ENCODE measurements around the gene FBXO8. TPM values are rescaled to one million over a fixed set of nuclear protein-coding genes. Genes with fewer than 3 reads are reported as not detected.

FBXO8 gene
- total and polyA plus RNA-seq, 3 experiments from 2014 or later = 14.5 to 20.3 (median 18.3) TPM

DNA sequence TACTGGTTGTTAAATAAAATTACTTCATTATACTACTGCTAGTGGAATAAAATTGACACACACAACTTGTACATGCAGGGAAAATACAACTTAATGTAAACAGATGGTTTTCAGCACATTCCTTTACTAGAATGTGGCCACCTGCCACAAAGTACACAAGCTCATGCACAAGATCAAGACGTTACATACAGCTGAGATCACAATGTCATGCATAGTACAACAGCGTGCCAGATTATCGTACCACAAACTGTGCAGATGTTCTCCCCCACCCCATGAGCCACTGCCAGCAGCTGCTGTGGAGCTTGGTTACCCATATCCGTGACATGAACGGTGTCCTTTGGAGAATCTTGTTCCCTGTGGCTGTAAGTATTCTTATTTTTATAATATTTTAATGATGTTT lies 27.7 kb downstream of the FBXO8 start:
- Histone ChIP-seq H3K27me3 (ENCODE audit: insufficient read depth, low read length, poor library complexity, severe bottlenecking) (no peaks in the 10 kb centered on the region), H3K27ac (ENCODE audit: low read depth, low read length) (no peak overlapping the region), H3K9me3 (ENCODE audit: low read length) (no peaks in the 10 kb centered on the region), H3K4me3 (ENCODE audit: low read length) (no peak overlapping the region), H3K4me1 (ENCODE audit: insufficient read depth, low read length) (no peaks in the 10 kb centered on the region), H3K36me3 (ENCODE audit: insufficient read depth, low read length) (peaks cover 8% of the 10 kb centered on the region)
- H3K27me3 Mint-ChIP-seq = no peaks in the 10 kb centered on the region
- H3K4me3 Mint-ChIP-seq = no peak overlapping the region
- H3K36me3 Mint-ChIP-seq = peaks cover 0 to 48% (median 14%) of the 10 kb centered on the region in 3 donors
- peaks cover 10 to 19% (median 16%) of the 10 kb centered on the region in 3 donors for H3K4me1 Mint-ChIP-seq
- H3K9me3 Mint-ChIP-seq = no peaks in the 10 kb centered on the region
- no peak for DNase-seq
- ChIA-PET POLR2A (no interaction called here), CTCF (no interaction called here)
- H3K27ac Mint-ChIP-seq = no peak overlapping the region

DNA sequence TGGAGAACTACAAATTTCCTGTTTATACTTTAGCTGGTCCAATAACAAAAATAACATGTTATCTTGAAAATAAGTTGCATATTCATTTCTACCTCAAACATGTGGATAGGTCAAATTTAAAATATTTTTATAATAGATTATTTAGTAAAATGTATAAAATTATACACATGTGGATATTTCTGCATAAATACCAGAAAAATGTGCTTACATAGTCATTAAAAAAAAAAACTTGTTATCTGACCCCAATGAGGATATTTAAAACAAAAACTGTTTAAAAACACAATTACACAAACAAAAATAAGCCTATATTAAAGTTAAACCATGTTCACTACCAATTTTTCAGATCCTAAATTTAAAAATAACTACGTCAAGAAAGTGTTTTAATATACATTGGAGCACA lies 28.1 kb downstream of the FBXO8 start:
- Mint-ChIP-seq H3K4me1 (peaks cover 9 to 19% (median 16%) of the 10 kb centered on the region in 3 donors), H3K27me3 (no peaks in the 10 kb centered on the region), H3K9me3 (no peaks in the 10 kb centered on the region), H3K27ac (no peak overlapping the region), H3K36me3 (peaks cover 0 to 50% (median 13%) of the 10 kb centered on the region in 3 donors), H3K4me3 (no peak overlapping the region)
- Histone ChIP-seq H3K4me1 (ENCODE audit: insufficient read depth, low read length) (no peaks in the 10 kb centered on the region), H3K27ac (ENCODE audit: low read depth, low read length) (no peak overlapping the region), H3K4me3 (ENCODE audit: low read length) (no peak overlapping the region), H3K36me3 (ENCODE audit: insufficient read depth, low read length) (peaks cover 8% of the 10 kb centered on the region), H3K9me3 (ENCODE audit: low read length) (no peaks in the 10 kb centered on the region), H3K27me3 (ENCODE audit: insufficient read depth, low read length, poor library complexity, severe bottlenecking) (no peaks in the 10 kb centered on the region)
- POLR2A ChIA-PET = no interaction called here
- CTCF ChIA-PET = no interaction called here
- no peak for DNase-seq

DNA sequence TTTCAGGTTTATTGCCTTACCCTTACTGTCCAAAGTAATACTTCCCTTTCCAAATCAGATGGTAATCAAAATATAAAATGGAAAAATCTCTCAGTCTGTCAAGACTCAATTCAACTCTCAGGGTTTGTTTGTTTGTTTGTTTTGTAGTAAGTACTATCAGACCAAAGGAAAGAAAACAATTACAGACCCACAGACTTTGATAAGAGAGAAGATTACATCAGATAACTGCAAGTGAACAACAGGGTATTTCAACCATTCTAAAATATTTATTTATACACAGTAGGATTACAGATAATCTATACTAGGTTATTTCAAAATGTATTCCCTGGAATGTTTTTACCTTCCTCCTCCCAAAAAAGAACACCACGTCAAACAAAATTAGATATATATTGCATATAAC lies 28.9 kb downstream of the FBXO8 start:
- POLR2A ChIA-PET = no interaction called here
- H3K27me3 Mint-ChIP-seq = no peaks in the 10 kb centered on the region
- no peak overlapping the region for H3K27ac Mint-ChIP-seq
- Histone ChIP-seq H3K36me3 (ENCODE audit: insufficient read depth, low read length) (peaks cover 8% of the 10 kb centered on the region), H3K27ac (ENCODE audit: low read depth, low read length) (no peak overlapping the region), H3K9me3 (ENCODE audit: low read length) (no peaks in the 10 kb centered on the region), H3K27me3 (ENCODE audit: insufficient read depth, low read length, poor library complexity, severe bottlenecking) (no peaks in the 10 kb centered on the region), H3K4me3 (ENCODE audit: low read length) (no peak overlapping the region), H3K4me1 (ENCODE audit: insufficient read depth, low read length) (no peaks in the 10 kb centered on the region)
- no peaks in the 10 kb centered on the region for H3K9me3 Mint-ChIP-seq
- no peak for DNase-seq
- H3K4me1 Mint-ChIP-seq = peaks cover 9 to 19% (median 15%) of the 10 kb centered on the region in 3 donors
- H3K36me3 Mint-ChIP-seq = peaks cover 0 to 50% (median 11%) of the 10 kb centered on the region in 3 donors
- no peak overlapping the region for H3K4me3 Mint-ChIP-seq
- CTCF ChIA-PET = no interaction called here

DNA sequence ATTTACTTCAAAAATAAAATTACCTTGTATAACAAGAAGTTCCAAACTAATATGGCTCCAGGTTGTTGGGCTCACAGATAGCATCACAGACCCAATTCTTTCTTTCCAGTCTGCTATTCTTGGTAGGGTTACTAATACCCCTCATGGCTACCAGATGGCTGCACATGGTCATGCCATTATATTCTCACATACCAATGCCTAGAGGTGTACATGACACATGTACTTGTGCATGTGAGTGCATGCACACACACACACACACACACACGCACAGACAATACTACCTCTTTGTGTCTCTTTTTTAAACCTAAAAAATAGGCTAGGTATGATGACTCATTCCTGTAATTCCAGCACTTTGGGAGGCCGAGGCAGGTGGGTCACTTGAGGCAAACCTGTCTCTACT lies 31.1 kb downstream of the FBXO8 start:
- no peaks in the 10 kb centered on the region for H3K4me1 ChIP-seq (ENCODE audit: insufficient read depth, low read length)
- Mint-ChIP-seq H3K4me1 (peaks cover 9 to 20% (median 11%) of the 10 kb centered on the region in 3 donors), H3K36me3 (peaks cover 0 to 41% (median 12%) of the 10 kb centered on the region in 3 donors), H3K9me3 (no peaks in the 10 kb centered on the region), H3K27ac (no peak overlapping the region), H3K27me3 (no peaks in the 10 kb centered on the region), H3K4me3 (no peak overlapping the region)
- ChIA-PET CTCF (no interaction called here), POLR2A (no interaction called here)
- H3K36me3 ChIP-seq (ENCODE audit: insufficient read depth, low read length) = peaks cover 3% of the 10 kb centered on the region
- no peak overlapping the region for H3K4me3 ChIP-seq (ENCODE audit: low read length)
- no peaks in the 10 kb centered on the region for H3K9me3 ChIP-seq (ENCODE audit: low read length)
- no peak overlapping the region for H3K27ac ChIP-seq (ENCODE audit: low read depth, low read length)
- no peaks in the 10 kb centered on the region for H3K27me3 ChIP-seq (ENCODE audit: insufficient read depth, low read length, poor library complexity, severe bottlenecking)
- DNase-seq = no peak

DNA sequence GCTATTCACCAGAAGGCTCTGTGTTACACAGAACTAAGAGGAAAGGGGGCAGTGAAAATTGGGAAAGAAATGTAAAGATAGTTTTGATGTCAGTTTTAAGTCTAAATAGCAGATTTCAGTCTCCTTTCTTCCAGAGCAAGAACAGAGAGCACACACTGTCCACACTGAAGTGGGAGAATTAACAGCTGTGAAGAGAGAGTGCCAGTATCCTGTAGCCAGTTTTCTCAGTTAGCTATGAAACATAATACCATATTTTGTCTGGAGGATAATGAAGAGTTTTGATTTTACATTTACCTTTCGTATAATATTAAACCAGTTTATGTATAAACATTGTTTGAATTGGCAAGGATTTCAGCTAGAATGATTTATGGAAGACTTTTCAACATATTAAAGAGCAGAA lies 35.1 kb downstream of the FBXO8 start:
- no peak overlapping the region for H3K4me3 Mint-ChIP-seq
- no peaks in the 10 kb centered on the region for H3K27me3 ChIP-seq (ENCODE audit: insufficient read depth, low read length, poor library complexity, severe bottlenecking)
- H3K27ac Mint-ChIP-seq = peak overlapping the region in 1 of 8 donors; percentile 34
- H3K27ac ChIP-seq (ENCODE audit: low read depth, low read length) = no peak overlapping the region
- H3K9me3 ChIP-seq (ENCODE audit: low read length) = no peaks in the 10 kb centered on the region
- POLR2A ChIA-PET = no interaction called here
- DNase-seq = no peak
- H3K4me3 ChIP-seq (ENCODE audit: low read length) = no peak overlapping the region
- H3K4me1 Mint-ChIP-seq = peaks cover 4 to 13% (median 5%) of the 10 kb centered on the region in 3 donors
- CTCF ChIA-PET = interaction anchor here (0.9 kb wide), 1 partner anchor 70 kb away, joined by 3 read pairs; no protein-coding TSS in a partner anchor
- no peaks in the 10 kb centered on the region for H3K9me3 Mint-ChIP-seq
- H3K4me1 ChIP-seq (ENCODE audit: insufficient read depth, low read length) = no peaks in the 10 kb centered on the region
- peaks cover 0 to 18% (median 10%) of the 10 kb centered on the region in 3 donors for H3K36me3 Mint-ChIP-seq
- no peaks in the 10 kb centered on the region for H3K36me3 ChIP-seq (ENCODE audit: insufficient read depth, low read length)
- no peaks in the 10 kb centered on the region for H3K27me3 Mint-ChIP-seq

DNA sequence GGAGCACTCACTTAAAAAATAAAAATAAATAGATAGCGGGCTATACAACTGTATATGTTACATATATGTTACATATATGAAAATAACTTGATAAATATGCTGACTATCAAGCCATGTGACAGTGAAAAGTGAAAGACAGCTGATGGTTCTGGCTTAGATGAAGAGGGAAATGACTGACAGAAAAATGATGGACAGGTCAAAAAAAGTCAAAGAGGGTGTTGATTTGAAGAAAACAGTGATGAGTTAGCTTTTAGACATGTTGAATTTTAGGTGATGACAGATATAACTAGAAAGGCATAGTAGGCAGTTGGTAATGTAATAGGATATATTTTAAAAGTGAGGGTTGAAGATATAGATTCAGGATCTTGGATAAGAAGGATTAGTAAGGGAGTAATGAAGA lies 37.8 kb downstream of the FBXO8 start:
- CTCF ChIA-PET = no interaction called here
- no peaks in the 10 kb centered on the region for H3K4me1 ChIP-seq (ENCODE audit: insufficient read depth, low read length)
- Mint-ChIP-seq H3K36me3 (peaks cover 0 to 24% (median 8%) of the 10 kb centered on the region in 3 donors), H3K9me3 (no peaks in the 10 kb centered on the region), H3K4me1 (peaks cover 0 to 8% (median 2%) of the 10 kb centered on the region in 3 donors), H3K4me3 (no peak overlapping the region), H3K27me3 (no peaks in the 10 kb centered on the region), H3K27ac (peak overlapping the region in 2 of 8 donors; percentile 7 to 11)
- no peaks in the 10 kb centered on the region for H3K36me3 ChIP-seq (ENCODE audit: insufficient read depth, low read length)
- no peak for DNase-seq
- H3K9me3 ChIP-seq (ENCODE audit: low read length) = no peaks in the 10 kb centered on the region
- no peak overlapping the region for H3K4me3 ChIP-seq (ENCODE audit: low read length)
- H3K27me3 ChIP-seq (ENCODE audit: insufficient read depth, low read length, poor library complexity, severe bottlenecking) = no peaks in the 10 kb centered on the region
- no peak overlapping the region for H3K27ac ChIP-seq (ENCODE audit: low read depth, low read length)
- POLR2A ChIA-PET = no interaction called here

DNA sequence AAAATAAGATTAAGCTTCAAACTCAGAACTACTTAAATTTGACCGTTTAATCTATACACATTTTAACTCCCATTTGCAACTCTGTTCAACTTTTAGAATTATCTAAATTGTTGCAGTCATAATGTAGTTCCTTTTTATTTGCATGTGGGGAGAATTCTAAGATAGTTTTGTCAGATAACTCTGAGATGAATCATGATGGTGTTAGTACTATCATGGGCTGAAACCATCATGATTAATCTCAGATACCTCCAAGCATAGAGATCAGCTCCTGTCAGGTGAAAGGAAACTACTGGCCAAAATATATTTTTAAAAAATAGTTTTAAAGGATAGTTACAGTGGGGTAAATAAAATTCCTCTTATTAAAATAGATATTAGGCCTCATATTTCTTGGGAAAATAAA lies 39.0 kb downstream of the FBXO8 start:
- no peaks in the 10 kb centered on the region for H3K4me1 ChIP-seq (ENCODE audit: insufficient read depth, low read length)
- no peaks in the 10 kb centered on the region for H3K9me3 Mint-ChIP-seq
- ChIA-PET POLR2A (no interaction called here), CTCF (no interaction called here)
- no peaks in the 10 kb centered on the region for H3K9me3 ChIP-seq (ENCODE audit: low read length)
- peaks cover 0 to 5% (median 2%) of the 10 kb centered on the region in 3 donors for H3K4me1 Mint-ChIP-seq
- no peak overlapping the region for H3K27ac ChIP-seq (ENCODE audit: low read depth, low read length)
- no peak overlapping the region for H3K4me3 Mint-ChIP-seq
- no peak overlapping the region for H3K4me3 ChIP-seq (ENCODE audit: low read length)
- H3K36me3 ChIP-seq (ENCODE audit: insufficient read depth, low read length) = no peaks in the 10 kb centered on the region
- DNase-seq = no peak
- peaks cover 0 to 26% (median 10%) of the 10 kb centered on the region in 3 donors for H3K36me3 Mint-ChIP-seq
- no peak overlapping the region for H3K27ac Mint-ChIP-seq
- H3K27me3 ChIP-seq (ENCODE audit: insufficient read depth, low read length, poor library complexity, severe bottlenecking) = no peaks in the 10 kb centered on the region
- H3K27me3 Mint-ChIP-seq = no peaks in the 10 kb centered on the region

DNA sequence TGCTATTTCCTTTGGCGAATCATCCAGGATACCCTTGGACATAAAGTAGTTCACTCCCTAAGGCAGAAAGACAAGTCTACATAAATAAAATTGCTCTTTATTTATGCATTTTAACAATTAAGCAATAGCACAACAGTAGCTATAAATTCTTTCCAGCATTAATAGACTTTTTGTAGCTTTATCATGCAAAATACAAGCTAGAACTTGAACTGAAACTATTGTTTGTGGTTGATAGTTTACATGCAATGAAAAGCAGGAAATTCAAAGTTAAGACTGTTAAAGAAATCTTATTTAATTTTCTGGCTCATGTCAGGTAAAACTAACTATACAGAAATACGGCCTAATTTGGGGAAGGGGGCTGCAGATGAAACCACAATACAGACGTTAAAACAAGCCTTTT lies 42.3 kb downstream of the FBXO8 start:
- Mint-ChIP-seq H3K9me3 (no peaks in the 10 kb centered on the region), H3K36me3 (peaks cover 0 to 34% (median 10%) of the 10 kb centered on the region in 3 donors), H3K4me3 (no peak overlapping the region), H3K27me3 (no peaks in the 10 kb centered on the region), H3K27ac (no peak overlapping the region), H3K4me1 (peaks cover 0 to 2% (median 0%) of the 10 kb centered on the region in 3 donors)
- Histone ChIP-seq H3K27ac (ENCODE audit: low read depth, low read length) (no peak overlapping the region), H3K27me3 (ENCODE audit: insufficient read depth, low read length, poor library complexity, severe bottlenecking) (no peaks in the 10 kb centered on the region), H3K9me3 (ENCODE audit: low read length) (no peaks in the 10 kb centered on the region), H3K36me3 (ENCODE audit: insufficient read depth, low read length) (peaks cover 4% of the 10 kb centered on the region), H3K4me1 (ENCODE audit: insufficient read depth, low read length) (no peaks in the 10 kb centered on the region), H3K4me3 (ENCODE audit: low read length) (no peak overlapping the region)
- POLR2A ChIA-PET = no interaction called here
- DNase-seq = no peak
- CTCF ChIA-PET = no interaction called here

DNA sequence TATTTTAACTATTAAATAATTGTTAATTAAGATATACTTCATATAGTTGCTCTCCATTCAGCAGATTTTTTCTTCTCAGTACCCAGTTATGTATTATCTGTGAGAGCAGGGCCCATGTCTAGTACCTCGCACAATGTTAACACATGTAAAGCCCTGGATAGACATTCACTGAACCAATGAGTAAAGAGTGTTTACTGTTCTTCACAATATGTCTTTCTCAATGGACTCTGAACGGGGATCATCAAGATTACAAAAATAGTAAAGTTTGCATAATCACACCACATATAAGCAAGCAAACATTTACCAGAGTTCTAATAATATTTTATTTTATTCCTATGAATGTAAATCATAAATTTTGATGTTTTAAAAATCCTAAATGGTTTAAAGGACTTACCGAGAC lies 47.1 kb downstream of the FBXO8 start:
- DNase-seq = no peak
- H3K27me3 ChIP-seq (ENCODE audit: insufficient read depth, low read length, poor library complexity, severe bottlenecking) = no peaks in the 10 kb centered on the region
- no peaks in the 10 kb centered on the region for H3K4me1 ChIP-seq (ENCODE audit: insufficient read depth, low read length)
- ChIA-PET CTCF (no interaction called here), POLR2A (no interaction called here)
- Mint-ChIP-seq H3K27me3 (no peaks in the 10 kb centered on the region), H3K27ac (peak overlapping the region in 1 of 8 donors; percentile 42), H3K9me3 (no peaks in the 10 kb centered on the region), H3K4me3 (no peak overlapping the region), H3K4me1 (no peaks in the 10 kb centered on the region), H3K36me3 (peaks cover 0 to 42% (median 12%) of the 10 kb centered on the region in 3 donors)
- H3K9me3 ChIP-seq (ENCODE audit: low read length) = no peaks in the 10 kb centered on the region
- H3K36me3 ChIP-seq (ENCODE audit: insufficient read depth, low read length) = peaks cover 4% of the 10 kb centered on the region
- H3K27ac ChIP-seq (ENCODE audit: low read depth, low read length) = no peak overlapping the region
- no peak overlapping the region for H3K4me3 ChIP-seq (ENCODE audit: low read length)
